Urothelium cell line (cell line): Measurements from ENCODE around the gene IL17D.
A peak's percentile ranks its signal among the peaks of the same experiment; 100 is the strongest.
"Not testable (repeated sequence)": the region's sequence is repeated elsewhere in the genome, so short reads cannot be mapped to it uniquely, and the experiment has no call there.

Experiments used
- DNase-seq: peaks from one replicate; pipeline ENCODE4 v3.0.0; 2011; ENCODE audit warnings: low spot score, mixed read lengths
- FAIRE-seq: peaks from 2 replicates; lab custom pipeline; 2011; peaks lifted over from hg19 to GRCh38; lab: Jason Lieb, UNC

The IL17D gene

GRCh38 chr13:20702915-20703779, at the start of gene IL17D:
TSS of gene IL17D (plus strand) at chr13:20703699. CDS start at chr13:20704002, 303 bp downstream.
- no peak for FAIRE-seq

GRCh38 chr13:20654156-20654555, 49.3 kb upstream of the IL17D start:
- DNase-seq = no peak
- FAIRE-seq = no peak

More at GRCh38 chr13:20702915-20703779, at the start of gene IL17D:
- DNase-seq = peak; percentile 46

- DNase-seq = no peak
- FAIRE-seq = no peak
These were observed 45.0 kb upstream of the IL17D start for GRCh38 chr13:20658451-20659040.

DNA sequence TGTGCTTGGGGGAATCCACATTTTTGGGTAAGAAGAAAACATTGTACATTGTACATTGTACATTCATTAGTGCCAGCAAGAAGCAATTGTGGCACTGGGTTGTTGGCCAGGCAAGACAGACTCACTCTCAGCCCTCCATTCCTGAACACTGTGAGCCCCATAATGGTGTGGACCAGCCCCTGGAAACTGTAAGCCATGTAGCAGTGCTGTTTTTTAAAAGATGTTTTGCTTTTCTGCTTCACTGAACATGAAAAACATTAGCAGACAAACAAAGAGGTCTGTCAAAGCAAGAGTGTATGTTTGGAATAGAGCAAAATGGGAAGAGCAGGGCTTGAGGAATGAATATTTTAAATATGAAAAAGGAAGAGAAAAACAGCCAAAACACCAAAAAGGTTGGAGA, 39.1 kb upstream of the IL17D start:
- FAIRE-seq = no peak
- no peak for DNase-seq

DNA sequence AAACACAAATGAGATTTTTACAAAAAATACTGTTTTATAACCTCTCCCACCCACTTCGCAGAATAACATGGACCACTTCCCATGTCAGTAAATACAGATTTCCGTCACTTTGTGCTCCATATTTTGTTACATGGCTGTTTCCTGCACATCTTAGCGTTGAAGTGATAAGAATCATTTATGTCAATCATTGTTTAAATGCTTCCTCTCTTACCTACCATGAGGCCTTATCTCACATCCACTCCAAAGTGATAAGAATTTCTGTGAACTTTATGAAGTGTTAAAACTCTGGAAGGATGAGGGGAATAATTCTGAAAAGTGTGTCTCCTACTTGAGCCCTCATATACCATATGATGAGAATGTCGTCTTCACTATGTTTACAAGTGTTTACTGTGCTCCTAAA, 36.6 kb upstream of the IL17D start:
- FAIRE-seq (no peak), DNase-seq (no peak)

GRCh38 chr13:20667857-20668437, 35.6 kb upstream of the IL17D start:
- FAIRE-seq (no peak), DNase-seq (no peak)

GRCh38 chr13:20669162-20669561, 34.3 kb upstream of the IL17D start:
- FAIRE-seq (no peak), DNase-seq (no peak)

GRCh38 chr13:20671789-20672188, 31.7 kb upstream of the IL17D start:
- FAIRE-seq = no peak

GRCh38 chr13:20672772-20673171, 30.7 kb upstream of the IL17D start:
- DNase-seq = no peak
- no peak for FAIRE-seq

More at GRCh38 chr13:20671789-20672188, 31.7 kb upstream of the IL17D start:
- no peak for DNase-seq

GRCh38 chr13:20673715-20674114, 29.8 kb upstream of the IL17D start:
- no peak for DNase-seq
- no peak for FAIRE-seq

GRCh38 chr13:20676213-20676612, 27.3 kb upstream of the IL17D start:
- no peak for DNase-seq
- FAIRE-seq = no peak

DNA sequence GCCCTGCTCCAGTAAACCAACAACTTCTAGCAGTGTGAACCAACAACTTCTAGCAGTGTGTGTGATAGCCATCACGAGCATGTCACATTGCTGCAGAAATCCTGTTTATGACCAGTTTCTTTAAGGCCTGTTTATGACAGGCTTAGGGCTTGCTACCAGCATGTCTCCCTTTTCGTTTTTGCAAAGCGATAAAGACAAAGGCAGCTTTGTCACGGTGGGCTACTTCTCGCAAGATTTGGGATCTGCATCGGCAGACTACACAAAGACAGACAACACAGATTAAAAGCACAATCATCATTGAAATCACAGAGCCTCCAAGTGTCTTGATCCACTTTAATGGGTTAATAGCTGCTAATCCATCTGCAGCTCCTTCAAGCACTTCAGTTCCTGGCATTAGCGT, 24.9 kb upstream of the IL17D start:
- not testable (repeated sequence) for DNase-seq, FAIRE-seq

- no peak for FAIRE-seq
- no peak for DNase-seq
These were observed 23.6 kb upstream of the IL17D start for GRCh38 chr13:20679879-20680278.

- FAIRE-seq (no peak), DNase-seq (no peak)
These were observed 23.0 kb upstream of the IL17D start for GRCh38 chr13:20680416-20681080.

DNA sequence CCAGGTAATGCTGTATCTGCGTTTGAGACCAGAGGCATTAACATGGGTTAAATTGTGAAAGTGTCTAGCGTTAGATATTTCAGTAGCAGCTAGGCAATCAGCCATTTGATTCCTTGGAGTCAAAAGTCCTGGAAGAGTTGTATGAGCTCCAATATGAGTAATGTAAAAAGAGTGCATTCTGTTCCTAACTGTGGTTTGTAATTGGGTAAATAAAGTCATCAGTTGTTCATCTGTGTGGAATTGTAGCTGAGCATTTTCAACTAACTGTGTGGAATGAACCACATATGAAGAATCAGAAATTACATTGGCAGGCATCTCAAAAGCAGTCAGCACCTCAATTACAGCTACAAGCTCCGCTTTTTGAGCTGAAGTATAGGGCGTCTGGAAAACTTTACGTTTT, 22.0 kb upstream of the IL17D start:
- not testable (repeated sequence) for FAIRE-seq, DNase-seq

DNA sequence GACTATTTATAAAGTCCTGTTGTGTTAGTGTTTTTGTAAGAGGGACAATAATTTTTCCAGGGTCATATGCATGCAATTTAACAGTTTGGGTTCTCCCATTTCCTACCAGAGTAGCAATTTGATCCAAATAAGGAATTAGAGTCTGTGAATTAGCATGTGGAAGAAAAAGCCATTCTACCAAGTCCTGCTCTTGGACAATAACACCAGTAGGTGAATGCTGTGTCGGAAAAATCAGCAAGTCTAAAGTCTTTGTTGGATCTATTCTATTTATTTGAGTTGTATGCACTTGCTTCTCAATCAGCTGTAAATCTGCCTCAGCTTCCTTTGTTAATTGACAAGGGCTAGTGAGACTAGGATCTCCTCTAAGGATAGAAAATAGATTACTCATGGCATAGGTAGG, 21.4 kb upstream of the IL17D start:
- FAIRE-seq (no peak), DNase-seq (no peak)

DNA sequence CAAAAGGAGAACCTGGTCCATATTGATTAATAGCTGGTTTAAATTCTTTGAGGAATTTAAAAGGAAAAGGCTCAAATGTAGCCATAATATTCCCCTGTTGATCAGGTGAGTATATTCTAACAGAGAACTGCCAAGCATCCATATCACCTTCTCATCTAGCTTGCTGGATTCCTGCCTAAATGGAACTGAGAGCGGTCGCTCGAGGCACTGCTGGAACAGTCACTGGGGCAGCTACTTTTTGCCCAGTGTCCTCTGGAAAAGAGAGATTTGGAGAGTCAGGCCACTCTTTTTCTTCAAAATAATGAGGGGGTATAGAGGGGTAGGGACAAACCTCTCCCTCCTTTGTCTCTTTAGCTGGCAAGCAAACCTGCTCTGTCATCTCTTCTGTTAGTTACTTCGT, 19.5 kb upstream of the IL17D start:
- DNase-seq (no peak), FAIRE-seq (no peak)

- no peak for DNase-seq
These were observed 19.0 kb upstream of the IL17D start for GRCh38 chr13:20684546-20684945.

GRCh38 chr13:20685092-20685491, 18.4 kb upstream of the IL17D start:
- DNase-seq (no peak), FAIRE-seq (no peak)

More at GRCh38 chr13:20684546-20684945, 19.0 kb upstream of the IL17D start:
- no peak for FAIRE-seq

- no peak for FAIRE-seq
- DNase-seq = no peak
These were observed 17.3 kb upstream of the IL17D start for GRCh38 chr13:20686167-20686566.

GRCh38 chr13:20686863-20687579, 16.5 kb upstream of the IL17D start:
- DNase-seq = no peak
- no peak for FAIRE-seq
